Measurements from ENCODE around the gene MYCL.

The MYCL gene

DNA sequence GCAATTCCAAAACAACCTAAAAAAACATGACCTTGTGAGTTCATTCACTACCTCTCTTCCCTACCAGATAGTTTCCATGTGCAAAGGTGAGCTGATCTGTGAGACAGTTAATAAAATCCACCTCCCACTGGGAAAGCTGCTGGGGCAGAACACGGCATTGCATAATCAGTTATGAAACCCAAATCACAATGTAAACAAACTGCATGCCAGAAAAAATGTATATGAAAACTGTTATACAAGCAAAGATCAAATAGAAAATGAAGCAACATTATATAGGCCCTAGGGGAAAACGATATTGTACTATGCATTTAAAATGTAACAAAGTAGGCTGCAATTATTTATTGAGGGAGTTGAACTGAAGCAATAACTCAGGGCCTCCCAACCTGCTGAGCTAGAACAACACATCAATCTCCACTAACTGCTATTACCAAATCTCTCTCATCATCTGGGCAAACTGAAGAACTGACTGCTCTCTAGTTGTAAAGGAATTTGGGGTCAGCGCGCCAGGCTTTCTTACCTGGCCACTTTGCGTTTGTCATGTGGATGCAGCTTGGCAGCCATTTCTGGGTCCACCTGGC, 49.4 kb downstream of the MYCL start:
- DNase-seq: peak in 1 of 14 donors; percentile 67

DNA sequence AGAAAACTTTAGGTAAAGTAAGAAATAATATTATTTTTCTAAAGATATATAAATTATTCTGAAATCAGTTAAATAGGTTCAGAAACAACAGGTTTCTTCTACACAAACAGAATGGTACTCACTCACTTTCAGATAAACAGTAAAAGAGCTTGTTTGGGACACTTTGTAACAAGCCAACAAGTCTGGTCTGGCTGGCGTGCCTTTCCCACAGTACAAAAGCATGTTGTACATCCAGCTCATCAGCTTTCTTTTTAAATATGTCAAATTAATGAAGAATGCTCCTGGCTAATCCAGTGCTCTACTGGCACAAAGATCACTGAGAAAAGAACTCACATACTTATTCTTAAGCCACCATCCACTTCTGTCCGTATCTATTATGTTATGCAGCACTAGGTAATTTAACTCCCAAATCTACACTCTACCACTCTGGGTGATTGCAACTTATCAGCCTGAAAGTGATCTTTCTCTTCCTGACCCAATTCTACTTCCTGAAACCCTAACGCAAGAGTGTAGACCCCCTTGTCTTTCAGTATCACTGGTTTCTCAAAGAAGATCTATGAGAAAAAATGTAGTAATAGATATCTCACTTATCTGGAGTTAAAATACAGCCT, 51.0 kb downstream of the MYCL start:
- DNase-seq: no peak

GRCh38 chr1:39849203-39849602, 52.5 kb downstream of the MYCL start:
- no peak for DNase-seq

- DNase-seq: no peak
Observed at GRCh38 chr1:39847940-39848339, 53.8 kb downstream of the MYCL start.

- DNase-seq: no peak
Observed at GRCh38 chr1:39846796-39847195, 54.9 kb downstream of the MYCL start.

DNA sequence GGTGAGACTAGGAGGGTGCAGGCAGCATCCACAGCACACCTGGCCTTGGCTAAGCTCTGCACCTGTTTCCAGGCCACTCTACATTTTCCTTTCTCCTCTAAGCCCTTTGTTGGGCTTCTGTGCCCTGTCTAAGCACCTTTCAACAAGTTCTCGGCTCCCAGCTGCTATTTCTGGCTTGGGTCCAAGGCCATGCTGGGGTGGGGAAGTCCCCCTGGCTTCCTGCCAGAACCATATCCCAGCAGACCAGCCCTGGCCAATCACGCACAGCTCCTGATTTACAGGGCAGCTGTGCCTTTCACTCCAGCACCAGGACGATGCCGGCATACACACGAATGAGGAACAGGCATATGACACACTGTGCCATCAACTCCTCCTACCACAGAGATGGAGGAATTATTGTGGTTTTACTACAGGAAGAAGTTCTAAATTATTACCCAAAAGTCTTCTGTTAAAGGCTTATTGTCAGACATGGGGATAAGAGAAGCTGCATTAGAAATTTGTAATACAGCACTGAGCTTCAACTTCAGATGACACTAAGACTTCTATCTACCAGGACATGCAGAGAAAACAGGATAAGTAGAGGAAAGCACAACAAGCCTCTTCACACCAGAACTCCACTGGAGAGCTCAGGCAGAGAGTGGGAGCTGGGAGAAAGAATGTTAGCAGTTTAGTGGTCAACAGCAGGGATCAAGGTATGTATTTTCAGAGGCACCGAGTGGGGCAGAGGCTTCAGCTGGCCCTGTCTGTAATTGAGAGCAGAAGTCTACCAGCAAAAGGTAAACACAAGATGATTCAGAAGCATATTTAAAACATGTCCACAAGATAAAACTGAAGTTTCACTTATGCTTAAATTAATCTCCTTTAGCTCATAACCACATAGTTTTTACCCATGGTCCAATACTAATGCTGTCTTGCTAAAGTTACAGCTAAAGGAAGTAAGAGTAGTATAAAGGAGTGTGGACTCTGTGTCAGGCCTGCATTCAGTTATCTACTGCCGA, 55.8 kb downstream of the MYCL start:
- peak in 13 of 14 donors; percentile 5 to 74 (median 46) for DNase-seq

All from C1 segment of cervical spinal cord (tissue), 14 donors.